ENCODE results near the gene TEKTIP1.

DNA sequence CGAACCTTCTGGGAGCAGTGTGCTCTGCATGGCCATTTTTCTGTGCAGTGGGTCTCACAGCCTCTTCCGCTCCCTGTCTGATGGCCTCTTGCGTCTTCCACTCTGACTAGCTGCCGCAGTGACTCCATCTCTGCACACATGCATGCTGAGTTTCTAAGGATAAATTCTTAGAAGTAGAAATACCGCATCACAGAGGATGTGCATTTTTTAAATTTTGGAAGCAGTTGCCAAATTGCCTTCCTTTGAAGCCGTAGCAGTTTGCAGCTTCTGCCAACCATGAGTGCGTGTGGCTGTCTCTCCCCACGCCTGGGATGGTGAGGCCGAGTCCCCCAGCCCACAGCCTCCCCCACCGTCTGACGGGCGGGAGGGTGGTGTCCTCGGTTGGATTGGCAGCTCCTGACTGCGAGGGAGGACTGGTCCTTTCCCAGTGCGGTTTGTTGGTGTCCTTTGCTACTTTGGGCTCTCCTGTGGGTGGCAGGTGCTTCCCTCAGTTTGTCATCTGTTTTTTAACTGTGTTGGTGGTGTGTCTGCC, 23.0 kb upstream of the TEKTIP1 start:
- TF ChIP-seq, protein P1, sequence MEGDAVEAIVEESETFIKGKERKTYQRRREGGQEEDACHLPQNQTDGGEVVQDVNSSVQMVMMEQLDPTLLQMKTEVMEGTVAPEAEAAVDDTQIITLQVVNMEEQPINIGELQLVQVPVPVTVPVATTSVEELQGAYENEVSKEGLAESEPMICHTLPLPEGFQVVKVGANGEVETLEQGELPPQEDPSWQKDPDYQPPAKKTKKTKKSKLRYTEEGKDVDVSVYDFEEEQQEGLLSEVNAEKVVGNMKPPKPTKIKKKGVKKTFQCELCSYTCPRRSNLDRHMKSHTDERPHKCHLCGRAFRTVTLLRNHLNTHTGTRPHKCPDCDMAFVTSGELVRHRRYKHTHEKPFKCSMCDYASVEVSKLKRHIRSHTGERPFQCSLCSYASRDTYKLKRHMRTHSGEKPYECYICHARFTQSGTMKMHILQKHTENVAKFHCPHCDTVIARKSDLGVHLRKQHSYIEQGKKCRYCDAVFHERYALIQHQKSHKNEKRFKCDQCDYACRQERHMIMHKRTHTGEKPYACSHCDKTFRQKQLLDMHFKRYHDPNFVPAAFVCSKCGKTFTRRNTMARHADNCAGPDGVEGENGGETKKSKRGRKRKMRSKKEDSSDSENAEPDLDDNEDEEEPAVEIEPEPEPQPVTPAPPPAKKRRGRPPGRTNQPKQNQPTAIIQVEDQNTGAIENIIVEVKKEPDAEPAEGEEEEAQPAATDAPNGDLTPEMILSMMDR (IDR thresholded peaks at IDR 0.05; ENCODE audit: low read length) = no peak
- no peak for TF ChIP-seq EZH2 (IDR thresholded peaks at IDR 0.05; ENCODE audit: borderline replicate concordance, low read length)
